H1 (cell line): Measurements from ENCODE around the gene NCKAP1. TPM values are rescaled to one million over a fixed set of nuclear protein-coding genes. Genes with fewer than 3 reads are reported as not detected.

Experiments used
- ATF3 ChIP-seq: IDR thresholded peaks from 2 replicates; pipeline ENCODE4 v1.6.1; 2011; ENCODE audit warnings: low read depth, mild to moderate bottlenecking, low read length; ENCODE audit not compliant: insufficient read depth
- CHD1 ChIP-seq: IDR thresholded peaks from 2 replicates; pipeline ENCODE4 v1.6.1; 2012; ENCODE audit warnings: low read depth, low read length, improper control_type of control experiment
- CREB1 ChIP-seq: IDR thresholded peaks from 2 replicates; pipeline ENCODE4 v1.6.1; 2012; ENCODE audit warnings: inconsistent platforms
- TEAD4 ChIP-seq: IDR thresholded peaks from 2 replicates; pipeline ENCODE4 v1.6.1; 2012; ENCODE audit warnings: low read depth, low read length, inconsistent platforms, mixed read lengths
- polyA plus RNA-seq, 7 experiments: library from polyadenylated mRNA; depleted of rRNA in 3 of 7; stranded (reverse) in 5 of 7; unstranded in 2 of 7; fragments of >200 nt in 5 of 7; fragments of 200-250 nt in 2 of 7; gene quantifications; 1 replicate in 5 of 7; 2 replicates in 1 of 7; 4 replicates in 1 of 7; pipeline versions ENCODE4 v1.2.1 to v1.2.3, GENCODE V29; 2011 to 2013; ENCODE audit warnings: missing spikeins in 2 of 7, mixed read lengths in 2 of 7
- total RNA-seq: library from RNA; stranded (reverse); fragmentation: NEBNext Ultra II Directional; extraction: Animal tissue kit (Norgen Biotek cat#: 25700); gene quantifications from 2 replicates; pipeline ENCODE4 v1.2.1, GENCODE V29; 2021
- TF ChIP-seq, protein P1 (sequence below), 3 experiments: IDR thresholded peaks; 1 replicate in 2 of 3; 2 replicates in 1 of 3; pipeline versions ENCODE4 v1.5.1 to v1.6.1; 2011; ENCODE audit warnings: low read length in 3 of 3, mild to moderate bottlenecking in 3 of 3, inconsistent platforms in 2 of 3, low read depth in 1 of 3, moderate library complexity in 1 of 3; ENCODE audit not compliant: insufficient read depth in 1 of 3; ENCODE audit errors: control extremely low read depth in 1 of 3

The NCKAP1 gene
- total and polyA plus RNA-seq, 2 of the 8 experiments (the other 6 are each of a cell fraction or from before 2014, with no cell fraction given), result 90.8 to 173 TPM

GRCh38 chr2:182890305-182890704 is 148.0 kb downstream of the NCKAP1 start (continued):
- TF ChIP-seq, protein P1, sequence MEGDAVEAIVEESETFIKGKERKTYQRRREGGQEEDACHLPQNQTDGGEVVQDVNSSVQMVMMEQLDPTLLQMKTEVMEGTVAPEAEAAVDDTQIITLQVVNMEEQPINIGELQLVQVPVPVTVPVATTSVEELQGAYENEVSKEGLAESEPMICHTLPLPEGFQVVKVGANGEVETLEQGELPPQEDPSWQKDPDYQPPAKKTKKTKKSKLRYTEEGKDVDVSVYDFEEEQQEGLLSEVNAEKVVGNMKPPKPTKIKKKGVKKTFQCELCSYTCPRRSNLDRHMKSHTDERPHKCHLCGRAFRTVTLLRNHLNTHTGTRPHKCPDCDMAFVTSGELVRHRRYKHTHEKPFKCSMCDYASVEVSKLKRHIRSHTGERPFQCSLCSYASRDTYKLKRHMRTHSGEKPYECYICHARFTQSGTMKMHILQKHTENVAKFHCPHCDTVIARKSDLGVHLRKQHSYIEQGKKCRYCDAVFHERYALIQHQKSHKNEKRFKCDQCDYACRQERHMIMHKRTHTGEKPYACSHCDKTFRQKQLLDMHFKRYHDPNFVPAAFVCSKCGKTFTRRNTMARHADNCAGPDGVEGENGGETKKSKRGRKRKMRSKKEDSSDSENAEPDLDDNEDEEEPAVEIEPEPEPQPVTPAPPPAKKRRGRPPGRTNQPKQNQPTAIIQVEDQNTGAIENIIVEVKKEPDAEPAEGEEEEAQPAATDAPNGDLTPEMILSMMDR (IDR thresholded peaks at IDR 0.05; ENCODE audit: control extremely low read depth in 1 of 3, insufficient read depth in 1 of 3, low read depth in 1 of 3, low read length in 3 of 3), result no peak
- no peak for TF ChIP-seq ATF3
- TF ChIP-seq CREB1, result no peak
- TF ChIP-seq CHD1, result no peak
- no peak for TF ChIP-seq TEAD4
